Measurements from ENCODE around the gene CSF3.
"Not testable (repeated sequence)": the region's sequence is repeated elsewhere in the genome, so short reads cannot be mapped to it uniquely, and the experiment has no call there.

Gene CSF3

DNA sequence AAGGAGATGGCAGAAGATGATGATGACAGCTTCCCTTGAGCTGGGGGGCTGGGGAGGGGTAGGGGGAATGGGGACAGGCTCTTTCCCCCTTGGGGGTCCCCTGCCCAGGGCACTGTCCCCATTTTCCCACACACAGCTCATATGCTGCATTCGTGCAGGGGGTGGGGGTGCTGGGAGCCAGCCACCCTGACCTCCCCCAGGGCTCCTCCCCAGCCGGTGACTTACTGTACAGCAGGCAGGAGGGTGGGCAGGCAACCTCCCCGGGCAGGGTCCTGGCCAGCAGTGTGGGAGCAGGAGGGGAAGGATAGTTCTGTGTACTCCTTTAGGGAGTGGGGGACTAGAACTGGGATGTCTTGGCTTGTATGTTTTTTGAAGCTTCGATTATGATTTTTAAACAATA, 17.7 kb upstream of the CSF3 start:
- no peak for DNase-seq (ENCODE audit: low read depth in 2 of 3, low spot score in 2 of 3)

DNA sequence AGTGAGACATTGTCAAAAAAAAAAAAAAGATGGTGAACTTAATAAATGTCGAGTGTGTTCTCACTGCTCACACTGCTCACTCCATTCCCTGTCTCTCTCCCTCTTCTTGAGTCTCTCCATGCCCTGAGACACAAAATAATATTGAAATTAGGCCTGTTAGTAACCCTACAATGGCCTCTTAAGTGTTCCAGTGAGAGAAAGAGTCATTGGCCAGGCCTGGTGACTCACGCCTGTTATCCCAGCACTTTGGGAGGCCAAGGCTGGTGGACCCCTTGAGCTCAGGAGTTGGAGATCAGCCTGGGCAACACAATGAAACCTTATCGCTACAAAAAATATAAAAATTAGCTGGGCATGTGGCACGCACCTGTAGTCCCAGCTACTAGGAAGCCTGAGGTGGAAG, 16.2 kb upstream of the CSF3 start:
- DNase-seq (ENCODE audit: low read depth in 2 of 3, low spot score in 2 of 3) = no peak

DNA sequence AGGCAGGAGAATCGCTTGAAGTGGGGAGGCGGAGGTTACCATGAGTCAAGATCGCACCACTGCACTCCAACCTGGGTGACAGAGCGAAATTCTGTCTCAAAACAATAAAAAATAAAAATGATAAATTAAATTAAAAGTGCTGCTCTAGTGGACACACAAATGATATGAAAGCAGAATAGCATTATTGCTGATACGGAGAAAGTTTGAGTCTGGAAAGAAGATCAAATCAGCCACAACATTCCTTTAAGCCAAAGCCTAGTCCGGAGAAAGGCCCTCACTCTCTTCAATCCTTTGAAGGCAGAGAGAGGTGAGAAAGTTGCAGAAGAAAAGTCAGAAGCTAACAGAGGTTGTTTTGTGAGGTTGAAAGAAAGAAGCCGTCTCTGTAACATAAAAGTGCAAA, 15.1 kb upstream of the CSF3 start:
- DNase-seq (ENCODE audit: low read depth in 2 of 3, low spot score in 2 of 3) = no peak

DNA sequence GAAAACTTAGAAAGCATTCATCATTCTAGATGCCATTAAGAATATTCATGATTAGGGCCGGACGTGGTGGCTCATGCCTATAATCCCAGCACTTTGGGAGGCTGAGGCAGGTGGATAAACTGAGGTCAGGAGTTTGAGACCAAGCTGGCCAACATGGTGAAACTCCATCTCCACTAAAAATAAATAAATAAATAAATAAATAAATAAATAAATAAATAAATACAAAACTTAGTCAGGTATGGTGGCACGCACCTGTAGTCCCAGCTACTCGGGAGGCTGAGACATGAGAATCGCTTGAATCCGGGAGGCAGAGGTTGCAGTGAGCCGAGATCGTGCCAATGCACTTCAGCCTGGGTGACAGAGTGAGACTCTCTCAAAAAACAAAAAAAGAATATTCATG, 13.9 kb upstream of the CSF3 start:
- DNase-seq (ENCODE audit: low read depth in 2 of 3, low spot score in 2 of 3) = not testable (repeated sequence)

DNA sequence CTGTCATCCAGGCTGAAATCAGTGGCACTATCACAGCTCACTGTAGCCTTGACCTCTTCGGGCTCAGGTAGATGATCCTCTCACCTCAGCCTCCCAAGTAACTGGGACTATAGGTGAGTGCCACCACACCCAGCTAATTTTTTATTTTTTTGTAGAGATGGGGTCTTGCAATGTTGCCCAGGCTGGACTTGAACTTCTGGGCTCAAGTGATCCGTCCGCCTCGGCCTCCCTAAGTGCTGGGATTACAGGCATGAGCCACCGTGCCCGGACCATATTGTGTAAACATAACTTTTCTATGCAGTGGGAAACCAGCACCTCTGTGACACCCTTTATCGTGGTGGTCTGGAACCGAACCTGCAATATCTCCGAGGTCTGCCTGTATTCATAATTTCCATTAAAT, 11.2 kb upstream of the CSF3 start:
- no peak for DNase-seq (ENCODE audit: low read depth in 2 of 3, low spot score in 2 of 3)

DNA sequence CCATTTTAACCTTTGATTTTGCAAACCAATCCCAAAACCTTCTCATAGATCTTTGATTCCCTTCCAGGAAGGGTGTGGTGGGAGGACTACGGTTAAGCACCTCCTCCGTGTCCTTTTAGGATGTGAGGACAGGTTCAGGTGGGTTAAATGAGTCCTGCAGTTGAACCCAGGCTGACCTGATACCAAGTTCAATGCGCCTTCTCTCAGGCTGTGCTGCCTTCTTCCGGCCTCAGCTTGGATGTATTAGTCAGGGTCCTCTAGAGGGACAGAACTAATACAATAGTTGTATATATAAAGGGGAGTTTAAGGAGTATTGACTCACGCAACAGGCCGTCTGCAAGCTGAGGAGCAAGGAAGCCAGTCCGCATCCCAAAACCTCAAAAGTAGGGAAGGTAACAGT, 10.5 kb upstream of the CSF3 start:
- DNase-seq (ENCODE audit: low read depth in 2 of 3, low spot score in 2 of 3) = no peak

DNA sequence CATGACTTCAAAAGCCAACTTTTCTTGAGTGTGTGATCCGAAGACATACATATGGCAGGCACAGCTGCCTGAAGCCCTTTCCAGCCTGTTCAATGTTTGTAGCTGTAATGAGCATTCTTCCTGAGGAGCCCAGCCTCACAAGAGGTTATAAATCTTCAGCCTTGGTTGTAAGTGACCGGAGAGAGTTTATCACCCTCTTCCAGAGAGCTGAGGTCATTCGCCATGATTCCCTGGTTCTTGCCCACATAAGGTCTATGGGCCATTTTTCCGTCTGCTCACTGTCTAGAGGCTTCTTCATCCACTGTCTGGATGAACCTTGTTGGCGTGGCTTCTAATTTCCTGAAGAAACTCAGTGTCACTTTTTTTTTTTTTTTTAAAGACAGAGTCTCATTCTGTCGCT, 9.7 kb upstream of the CSF3 start:
- no peak for DNase-seq (ENCODE audit: low read depth in 2 of 3, low spot score in 2 of 3)

DNA sequence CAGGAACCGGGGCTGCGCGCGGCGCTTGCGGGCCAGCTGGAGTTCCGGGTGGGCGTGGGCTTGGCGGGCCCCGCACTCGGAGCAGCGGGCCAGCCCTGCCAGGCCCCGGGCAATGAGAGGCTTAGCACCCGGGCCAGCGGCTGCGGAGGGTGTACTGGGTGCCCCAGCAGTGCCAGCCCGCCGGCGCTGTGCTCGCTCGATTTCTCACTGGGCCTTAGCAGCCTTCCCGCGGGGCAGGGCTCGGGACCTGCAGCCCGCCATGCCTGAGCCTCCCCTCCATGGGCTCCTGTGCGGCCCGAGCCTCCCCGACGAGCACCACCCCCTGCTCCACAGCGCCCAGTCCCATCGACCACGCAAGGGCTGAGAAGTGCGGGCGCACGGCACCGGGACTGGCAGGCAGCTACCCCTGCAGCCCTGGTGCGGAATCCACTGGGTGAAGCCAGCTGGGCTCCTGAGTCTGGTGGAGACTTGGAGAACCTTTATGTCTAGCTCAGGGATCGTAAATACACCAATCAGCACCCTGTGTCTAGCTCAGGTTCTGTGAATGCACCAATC, 4.2 kb upstream of the CSF3 start:
- DNase-seq (ENCODE audit: low read depth in 2 of 3, low spot score in 2 of 3) = not testable (repeated sequence)

DNA sequence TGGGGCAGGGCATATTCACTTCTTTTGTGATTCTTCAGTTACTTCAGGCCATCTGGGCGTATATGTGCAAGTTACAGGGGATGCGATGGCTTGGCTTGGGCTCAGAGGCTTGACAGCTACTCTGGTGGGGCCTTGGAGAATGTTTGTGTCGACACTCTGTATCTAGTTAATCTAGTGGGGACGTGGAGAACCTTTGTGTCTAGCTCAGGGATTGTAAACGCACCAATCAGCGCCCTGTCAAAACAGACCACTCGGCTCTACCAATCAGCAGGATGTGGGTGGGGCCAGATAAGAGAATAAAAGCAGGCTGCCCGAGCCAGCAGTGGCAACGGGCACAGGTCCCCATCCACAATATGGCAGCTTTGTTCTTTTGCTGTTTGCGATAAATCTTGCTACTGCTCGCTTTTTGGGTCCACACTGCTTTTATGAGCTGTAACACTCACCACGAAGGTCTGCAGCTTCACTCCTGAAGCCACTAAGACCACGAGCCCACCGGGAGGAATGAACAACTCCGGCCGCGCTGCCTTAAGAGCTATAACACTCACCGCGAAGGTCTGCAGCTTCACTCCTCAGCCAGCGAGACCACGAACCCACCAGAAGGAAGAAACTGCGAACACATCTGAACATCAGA, 3.1 kb upstream of the CSF3 start:
- not testable (repeated sequence) for DNase-seq (ENCODE audit: low read depth in 2 of 3, low spot score in 2 of 3)

DNA sequence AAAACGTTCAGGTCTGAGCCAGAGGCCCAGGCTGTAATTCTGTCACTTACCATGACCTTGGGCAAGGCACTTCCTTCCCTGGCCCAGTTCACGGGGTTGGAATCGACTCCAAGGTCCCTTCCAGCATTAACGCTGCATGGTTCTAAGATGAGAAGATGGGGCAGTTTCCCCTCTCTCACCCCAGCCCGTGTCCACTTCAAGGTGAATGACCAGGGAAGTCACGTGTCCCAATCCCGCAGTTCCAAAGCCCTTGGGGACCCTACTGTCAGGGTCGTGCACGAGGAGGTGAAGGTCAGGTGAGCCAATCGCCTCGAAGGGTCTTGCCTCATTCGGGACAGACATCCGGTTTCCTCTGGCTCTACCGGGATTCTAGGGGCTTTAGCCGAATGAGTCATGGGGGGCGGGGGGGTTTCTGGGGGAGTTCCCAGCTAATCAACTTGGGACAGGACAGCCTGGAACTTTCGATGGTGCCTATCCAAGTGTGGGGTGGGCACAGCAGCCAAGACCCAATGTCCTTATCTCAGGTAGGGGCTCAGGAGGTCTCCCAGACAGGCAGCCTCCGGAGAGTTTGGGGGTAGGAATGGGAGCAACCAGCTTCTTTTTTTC, 762 bp upstream of the CSF3 start:
- no peak for DNase-seq (ENCODE audit: low read depth in 2 of 3, low spot score in 2 of 3)

DNA sequence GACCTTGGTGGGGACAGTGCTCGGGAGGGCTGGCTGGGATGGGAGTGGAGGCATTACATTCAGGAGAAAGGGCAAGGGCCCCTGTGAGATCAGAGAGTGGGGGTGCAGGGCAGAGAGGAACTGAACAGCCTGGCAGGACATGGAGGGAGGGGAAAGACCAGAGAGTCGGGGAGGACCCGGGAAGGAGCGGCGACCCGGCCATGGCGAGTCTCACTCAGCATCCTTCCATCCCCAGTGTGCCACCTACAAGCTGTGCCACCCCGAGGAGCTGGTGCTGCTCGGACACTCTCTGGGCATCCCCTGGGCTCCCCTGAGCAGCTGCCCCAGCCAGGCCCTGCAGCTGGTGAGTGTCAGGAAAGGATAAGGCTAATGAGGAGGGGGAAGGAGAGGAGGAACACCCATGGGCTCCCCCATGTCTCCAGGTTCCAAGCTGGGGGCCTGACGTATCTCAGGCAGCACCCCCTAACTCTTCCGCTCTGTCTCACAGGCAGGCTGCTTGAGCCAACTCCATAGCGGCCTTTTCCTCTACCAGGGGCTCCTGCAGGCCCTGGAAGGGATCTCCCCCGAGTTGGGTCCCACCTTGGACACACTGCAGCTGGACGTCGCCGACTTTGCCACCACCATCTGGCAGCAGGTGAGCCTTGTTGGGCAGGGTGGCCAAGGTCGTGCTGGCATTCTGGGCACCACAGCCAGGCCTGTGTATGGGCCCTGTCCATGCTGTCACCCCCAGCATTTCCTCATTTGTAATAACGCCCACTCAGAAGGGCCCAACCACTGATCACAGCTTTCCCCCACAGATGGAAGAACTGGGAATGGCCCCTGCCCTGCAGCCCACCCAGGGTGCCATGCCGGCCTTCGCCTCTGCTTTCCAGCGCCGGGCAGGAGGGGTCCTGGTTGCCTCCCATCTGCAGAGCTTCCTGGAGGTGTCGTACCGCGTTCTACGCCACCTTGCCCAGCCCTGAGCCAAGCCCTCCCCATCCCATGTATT, 1.1 kb downstream of the CSF3 start:
- DNase-seq (ENCODE audit: low read depth in 2 of 3, low spot score in 2 of 3) = no peak

DNA sequence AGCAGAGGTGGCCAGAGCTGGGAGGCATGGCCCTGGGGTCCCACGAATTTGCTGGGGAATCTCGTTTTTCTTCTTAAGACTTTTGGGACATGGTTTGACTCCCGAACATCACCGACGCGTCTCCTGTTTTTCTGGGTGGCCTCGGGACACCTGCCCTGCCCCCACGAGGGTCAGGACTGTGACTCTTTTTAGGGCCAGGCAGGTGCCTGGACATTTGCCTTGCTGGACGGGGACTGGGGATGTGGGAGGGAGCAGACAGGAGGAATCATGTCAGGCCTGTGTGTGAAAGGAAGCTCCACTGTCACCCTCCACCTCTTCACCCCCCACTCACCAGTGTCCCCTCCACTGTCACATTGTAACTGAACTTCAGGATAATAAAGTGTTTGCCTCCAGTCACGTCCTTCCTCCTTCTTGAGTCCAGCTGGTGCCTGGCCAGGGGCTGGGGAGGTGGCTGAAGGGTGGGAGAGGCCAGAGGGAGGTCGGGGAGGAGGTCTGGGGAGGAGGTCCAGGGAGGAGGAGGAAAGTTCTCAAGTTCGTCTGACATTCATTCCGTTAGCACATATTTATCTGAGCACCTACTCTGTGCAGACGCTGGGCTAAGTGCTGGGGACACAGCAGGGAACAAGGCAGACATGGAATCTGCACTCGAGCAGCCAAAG, 2.3 kb downstream of the CSF3 start:
- no peak for DNase-seq (ENCODE audit: low read depth in 2 of 3, low spot score in 2 of 3)

DNA sequence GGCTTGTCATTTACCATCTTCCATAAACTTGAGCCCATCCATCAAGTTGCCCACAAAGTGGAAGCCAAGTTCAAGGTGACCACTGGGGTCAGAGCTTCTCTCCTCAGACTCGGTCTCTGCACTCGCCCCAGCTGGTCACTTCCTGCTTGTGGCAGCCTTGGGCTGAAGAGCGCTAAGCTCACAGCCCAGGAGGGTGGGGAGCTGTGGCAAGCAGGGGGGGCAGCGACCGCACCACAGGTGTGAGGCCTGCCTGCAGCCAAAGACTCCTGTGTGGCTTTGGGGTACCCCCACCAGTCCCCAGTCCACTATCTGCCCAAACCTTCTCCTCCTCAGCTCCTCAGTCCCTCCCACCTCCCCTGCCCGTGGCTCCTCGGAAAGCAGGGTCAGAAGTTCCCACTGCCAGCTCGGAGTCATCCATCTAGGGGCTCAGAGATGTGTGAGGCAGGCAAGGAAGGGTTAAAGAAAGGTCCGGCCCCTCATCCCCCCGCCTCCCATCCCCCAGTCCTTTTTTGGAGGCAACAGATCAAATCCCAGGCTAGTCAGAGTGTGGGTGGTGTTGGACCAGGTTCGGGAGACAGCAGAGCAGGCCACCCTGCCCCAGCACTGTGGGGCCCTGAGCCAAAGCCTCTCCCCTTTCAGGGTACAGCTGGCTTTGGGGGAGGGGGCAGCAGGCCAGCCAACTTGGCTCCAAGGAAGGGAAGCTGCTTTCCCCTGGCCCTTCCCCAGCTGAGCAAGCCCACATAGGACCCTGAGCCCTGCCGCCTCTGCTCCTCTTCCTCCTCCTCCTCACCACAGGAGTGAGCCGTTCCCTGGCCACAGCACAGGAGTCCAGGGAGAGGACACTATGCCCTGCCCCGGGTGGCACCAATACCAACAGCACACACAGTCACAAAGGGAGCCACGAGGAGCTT, 3.2 kb downstream of the CSF3 start:
- no peak for DNase-seq (ENCODE audit: low read depth in 2 of 3, low spot score in 2 of 3)

DNA sequence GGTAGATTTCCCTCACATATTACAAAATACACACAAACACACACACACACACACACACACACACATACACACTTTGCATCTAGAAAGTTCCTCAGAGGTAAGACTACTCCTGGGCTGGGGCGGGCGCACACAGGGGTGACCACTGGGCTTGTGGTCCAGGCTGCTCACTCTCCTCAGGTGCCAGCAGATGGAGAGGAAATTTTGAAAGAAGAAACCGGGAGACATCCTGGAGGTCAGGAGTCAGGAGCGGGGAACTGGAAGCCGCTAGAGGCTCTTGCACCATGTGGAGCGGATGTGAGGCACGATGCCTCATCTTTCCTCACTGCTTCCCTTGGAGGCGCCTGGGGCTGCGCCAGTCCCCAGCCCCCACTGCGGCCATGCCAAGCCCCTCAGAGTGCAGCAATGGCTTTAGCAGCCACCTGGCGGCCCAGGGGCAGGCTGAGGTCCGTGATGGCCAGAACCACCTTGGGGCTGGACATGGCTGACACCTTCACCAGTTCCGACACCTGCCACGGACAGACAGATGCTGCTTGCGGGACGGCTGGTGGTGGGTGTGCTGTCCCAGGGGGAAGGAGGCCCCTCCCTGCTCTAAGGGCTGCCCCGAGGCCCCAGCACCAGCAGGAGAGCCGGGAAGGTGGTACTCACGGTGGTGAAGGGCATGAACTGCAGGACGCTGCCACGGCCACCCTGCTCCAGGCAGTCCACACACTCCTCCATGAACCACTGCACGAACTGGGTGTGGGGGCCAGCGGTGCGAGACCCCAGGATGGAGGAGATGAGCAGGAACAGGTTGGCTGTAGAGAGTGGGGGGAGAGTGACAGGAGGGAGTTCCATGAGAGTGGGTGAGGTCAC, 4.1 kb downstream of the CSF3 start:
- no peak for DNase-seq (ENCODE audit: low read depth in 2 of 3, low spot score in 2 of 3)

DNA sequence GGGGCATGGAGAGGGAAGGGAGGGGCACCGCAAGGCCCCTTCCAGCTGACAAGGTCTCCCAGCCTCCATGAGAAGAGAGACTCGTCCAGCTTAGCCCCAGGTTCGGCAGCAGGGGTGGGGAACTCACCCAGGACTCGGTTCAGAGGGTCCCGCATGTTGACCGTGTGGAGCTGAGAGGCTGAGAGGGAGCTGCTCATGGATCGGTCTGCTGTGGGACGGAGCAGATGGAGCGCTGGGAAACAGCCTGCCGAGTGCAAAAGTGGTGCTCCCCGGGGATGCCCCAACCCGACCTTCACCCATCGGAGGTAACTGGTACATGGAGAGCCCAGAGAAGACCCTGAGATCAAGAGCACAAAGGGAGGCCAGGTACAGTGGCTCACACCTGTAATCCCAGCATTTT, 4.9 kb downstream of the CSF3 start:
- DNase-seq (ENCODE audit: low read depth in 2 of 3, low spot score in 2 of 3) = no peak

DNA sequence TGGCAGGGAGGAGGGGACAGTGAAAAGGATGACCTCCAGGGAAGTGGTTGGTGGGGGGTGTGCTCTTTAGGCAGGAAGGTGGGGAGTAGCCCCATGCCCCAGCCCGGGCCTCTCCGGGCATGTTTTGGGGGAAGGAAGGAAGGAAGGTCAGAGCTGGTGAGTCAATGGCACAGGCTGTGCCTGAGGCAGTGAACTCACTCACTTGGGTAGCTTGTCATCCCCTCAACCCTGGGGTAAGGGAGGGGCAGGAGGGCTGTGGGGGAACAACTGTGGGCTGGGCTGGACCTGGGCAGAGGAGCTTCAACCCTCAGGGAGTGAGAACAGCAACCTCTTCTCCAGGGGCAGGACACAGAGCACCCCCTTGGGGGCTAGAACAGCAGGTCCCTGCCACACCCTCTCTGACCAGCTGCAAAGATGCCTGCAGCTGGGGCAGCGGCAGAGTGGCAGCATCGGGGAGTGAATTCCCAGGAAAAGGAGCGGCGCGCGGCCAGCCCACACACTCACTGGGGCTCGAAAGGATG, 6.3 kb downstream of the CSF3 start:
- no peak for DNase-seq (ENCODE audit: low read depth in 2 of 3, low spot score in 2 of 3)

DNA sequence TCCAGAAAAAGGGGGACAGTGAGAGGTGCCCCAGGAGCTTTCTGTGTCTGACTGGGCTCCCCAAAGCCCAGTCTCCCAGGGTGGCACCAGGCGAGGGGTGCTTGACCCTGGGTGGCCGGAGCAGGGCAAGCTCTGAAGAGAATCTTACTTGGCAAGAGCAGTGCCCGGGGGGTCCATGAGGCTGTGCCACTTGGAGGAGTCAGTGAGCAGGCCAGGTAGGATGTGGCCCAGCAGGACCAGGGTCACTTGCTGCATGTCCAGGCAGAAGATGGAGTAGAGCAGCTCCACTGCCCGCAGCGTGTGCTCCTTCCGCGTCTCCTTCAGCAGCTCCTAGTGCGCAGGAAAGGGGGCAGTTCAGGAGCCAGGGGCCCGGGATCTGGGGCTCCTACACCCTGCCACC, 7.3 kb downstream of the CSF3 start:
- no peak for DNase-seq (ENCODE audit: low read depth in 2 of 3, low spot score in 2 of 3)

DNA sequence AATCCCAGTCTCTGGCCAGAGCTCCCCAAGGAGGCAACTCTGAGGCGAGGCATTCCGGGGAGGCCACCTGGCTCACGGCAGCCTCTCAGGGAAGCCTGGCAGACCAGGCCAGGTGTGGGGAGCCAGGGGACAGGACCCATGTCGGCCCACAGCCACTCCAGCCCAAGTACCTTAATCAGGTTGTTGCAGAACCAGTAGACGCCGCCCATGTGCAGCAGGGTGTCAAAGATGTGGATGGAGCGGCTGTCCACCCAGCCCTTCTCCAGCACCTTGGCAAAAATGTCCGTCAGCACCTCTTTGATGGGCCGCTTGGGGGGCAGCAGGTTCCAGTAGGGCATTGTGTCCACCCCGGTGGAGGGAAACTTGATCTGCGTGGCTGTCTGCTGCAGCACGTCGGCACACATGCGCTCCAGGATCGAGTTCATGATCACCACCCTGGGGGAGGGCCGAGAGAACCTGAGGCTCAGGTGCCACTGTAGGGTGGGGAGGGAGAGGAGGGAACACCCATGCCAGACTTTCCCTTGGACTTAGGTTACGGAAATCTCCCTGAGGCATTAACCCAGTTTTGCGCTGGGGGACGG, 7.8 kb downstream of the CSF3 start:
- no peak for DNase-seq (ENCODE audit: low read depth in 2 of 3, low spot score in 2 of 3)
